HEK293 (cell line): ENCODE results near the gene OCRL.
A peak's percentile ranks its signal among the peaks of the same experiment; 100 is the strongest.

Experiments used
- CTCF ChIA-PET: fragments of 350-600 bp; formaldehyde crosslinking; extraction: SDS; loops from one replicate; lab custom pipeline; 2021; ENCODE audit warnings: antibody characterized with exemption; lab: Yijun Ruan, JAX
- POLR2A ChIA-PET: fragments of 300-600 bp; formaldehyde crosslinking; extraction: SDS; loops from one replicate; lab custom pipeline; 2020; ENCODE audit warnings: antibody characterized with exemption, inconsistent platforms; lab: Yijun Ruan, JAX
- H3K27ac ChIP-seq: fragments of 200-500 bp; sonication (Bioruptor generic); 2 replicates; pipeline ENCODE4 v1.5.1; 2014; ENCODE audit warnings: low read depth, low read length, control low read depth, inconsistent platforms; ENCODE audit errors: extremely low read depth
- H3K36me3 ChIP-seq, 2 experiments: fragments of 200-500 bp in 1 of 2; sonication (Bioruptor generic) in 1 of 2; 1 replicate in 1 of 2; 2 replicates in 1 of 2; pipeline ENCODE4 v1.5.1; 2014 to 2017; ENCODE audit warnings: inconsistent platforms in 2 of 2, low read length in 2 of 2; ENCODE audit not compliant: control insufficient read depth in 2 of 2, insufficient read depth in 1 of 2
- H3K4me1 ChIP-seq: fragments of 200-500 bp; sonication (Bioruptor generic); 2 replicates; pipeline ENCODE4 v1.5.1; 2014; ENCODE audit warnings: mild to moderate bottlenecking, low read length, inconsistent platforms; ENCODE audit not compliant: control insufficient read depth, insufficient read depth
- H3K4me3 ChIP-seq: 2 replicates; pipeline ENCODE4 v1.5.1; 2011; ENCODE audit warnings: low read depth, mild to moderate bottlenecking, control low read depth, low read length, moderate library complexity
- H3K9me3 ChIP-seq: fragments of 200-500 bp; sonication (Bioruptor generic); 2 replicates; pipeline ENCODE4 v1.5.1; 2014; ENCODE audit warnings: low read depth, low read length, inconsistent platforms; ENCODE audit not compliant: control insufficient read depth, insufficient read depth
- GLIS2 ChIP-seq: fragments of 450-650 bp; formaldehyde crosslinking; IDR thresholded peaks from 2 replicates; pipeline ENCODE4 v1.5.1; 2016; ENCODE audit warnings: missing biosample characterization, missing genetic modification characterization
- KLF9 ChIP-seq: fragments of 450-650 bp; formaldehyde crosslinking; IDR thresholded peaks from 2 replicates; pipeline ENCODE4 v1.5.1; 2016; ENCODE audit warnings: missing biosample characterization, missing genetic modification characterization, low read depth
- PRDM1 ChIP-seq: fragments of 450-650 bp; formaldehyde crosslinking; IDR thresholded peaks from 2 replicates; pipeline ENCODE4; 2016; ENCODE audit warnings: missing biosample characterization, missing genetic modification characterization
- PRDM10 ChIP-seq: fragments of 450-650 bp; formaldehyde crosslinking; IDR thresholded peaks from 2 replicates; pipeline ENCODE4 v1.5.1; 2016; ENCODE audit warnings: missing biosample characterization, missing genetic modification characterization
- PRDM2 ChIP-seq: fragments of 450-650 bp; formaldehyde crosslinking; IDR thresholded peaks from 2 replicates; pipeline ENCODE4 v1.5.1; 2016; ENCODE audit warnings: missing biosample characterization, missing genetic modification characterization, borderline replicate concordance
- SCRT1 ChIP-seq: fragments of 450-650 bp; formaldehyde crosslinking; IDR thresholded peaks from 2 replicates; pipeline ENCODE4 v1.5.1; 2016; ENCODE audit warnings: missing biosample characterization, missing genetic modification characterization, borderline replicate concordance
- ZBTB48 ChIP-seq: fragments of 450-650 bp; formaldehyde crosslinking; IDR thresholded peaks from 2 replicates; pipeline ENCODE4 v1.5.1; 2016; ENCODE audit warnings: missing biosample characterization, missing genetic modification characterization
- ZEB2 ChIP-seq: fragments of 450-650 bp; formaldehyde crosslinking; IDR thresholded peaks from 2 replicates; pipeline ENCODE4 v1.5.1; 2016; ENCODE audit warnings: missing biosample characterization, missing genetic modification characterization
- ZFHX2 ChIP-seq: fragments of 450-650 bp; formaldehyde crosslinking; conservative IDR thresholded peaks from 2 replicates; pipeline ENCODE4 v1.5.1; 2016; ENCODE audit warnings: missing biosample characterization, missing genetic modification characterization
- ZNF132 ChIP-seq: fragments of 450-650 bp; formaldehyde crosslinking; IDR thresholded peaks from 2 replicates; pipeline ENCODE4 v1.5.1; 2017; ENCODE audit warnings: missing biosample characterization, missing genetic modification characterization, borderline replicate concordance
- ZNF2 ChIP-seq: fragments of 450-650 bp; formaldehyde crosslinking; IDR thresholded peaks from 2 replicates; pipeline ENCODE4 v1.5.1; 2016; ENCODE audit warnings: missing biosample characterization, missing genetic modification characterization
- ZNF266 ChIP-seq: fragments of 450-650 bp; formaldehyde crosslinking; IDR thresholded peaks from 2 replicates; pipeline ENCODE4 v1.5.1; 2016; ENCODE audit warnings: missing biosample characterization, missing genetic modification characterization, low read depth
- ZNF274 ChIP-seq, 2 experiments: fragments of 200-500 bp in 1 of 2; fragments of 450-650 bp in 1 of 2; sonication (Bioruptor generic) in 1 of 2; formaldehyde crosslinking in 1 of 2; IDR thresholded peaks; 2 replicates each; pipeline versions ENCODE4 v1.5.1 to v1.6.1; 2014 to 2016; ENCODE audit warnings: borderline replicate concordance in 1 of 2, inconsistent platforms in 1 of 2, low read length in 1 of 2, missing biosample characterization in 1 of 2, missing genetic modification characterization in 1 of 2
- ZNF335 ChIP-seq: fragments of 450-650 bp; formaldehyde crosslinking; conservative IDR thresholded peaks from 2 replicates; pipeline ENCODE4 v1.5.1; 2016; ENCODE audit warnings: missing biosample characterization, missing genetic modification characterization
- ZNF37A ChIP-seq: fragments of 450-650 bp; IDR thresholded peaks from 2 replicates; pipeline ENCODE4 v1.5.1; 2018; ENCODE audit warnings: missing biosample characterization, missing genetic modification characterization
- ZNF426 ChIP-seq: fragments of 450-650 bp; formaldehyde crosslinking; IDR thresholded peaks from 2 replicates; pipeline ENCODE4 v1.5.1; 2017; ENCODE audit warnings: missing biosample characterization, missing genetic modification characterization, mild to moderate bottlenecking, inconsistent platforms, moderate library complexity
- ZNF501 ChIP-seq: fragments of 450-650 bp; formaldehyde crosslinking; IDR thresholded peaks from 2 replicates; pipeline ENCODE4 v1.5.1; 2016; ENCODE audit warnings: missing biosample characterization, missing genetic modification characterization
- ZNF580 ChIP-seq: fragments of 450-650 bp; formaldehyde crosslinking; IDR thresholded peaks from 2 replicates; pipeline ENCODE4 v1.5.1; 2016; ENCODE audit warnings: missing biosample characterization, missing genetic modification characterization
- ZNF626 ChIP-seq: fragments of 450-650 bp; sonication (Bioruptor Pico); formaldehyde crosslinking; IDR thresholded peaks from 2 replicates; pipeline ENCODE4 v1.5.1; 2018; ENCODE audit warnings: missing biosample characterization, missing genetic modification characterization, inconsistent platforms
- ZNF629 ChIP-seq: fragments of 450-650 bp; formaldehyde crosslinking; IDR thresholded peaks from 2 replicates; pipeline ENCODE4 v1.5.1; 2017; ENCODE audit warnings: missing biosample characterization, missing genetic modification characterization
- ZNF701 ChIP-seq: fragments of 450-650 bp; formaldehyde crosslinking; IDR thresholded peaks from 2 replicates; pipeline ENCODE4 v1.5.1; 2016; ENCODE audit warnings: missing biosample characterization, missing genetic modification characterization
- ZNF707 ChIP-seq: fragments of 450-650 bp; formaldehyde crosslinking; IDR thresholded peaks from 2 replicates; pipeline ENCODE4 v1.5.1; 2016; ENCODE audit warnings: missing biosample characterization, missing genetic modification characterization
- ZNF777 ChIP-seq: fragments of 450-650 bp; formaldehyde crosslinking; IDR thresholded peaks from 2 replicates; pipeline ENCODE4 v1.5.1; 2017; ENCODE audit warnings: missing biosample characterization, missing genetic modification characterization, borderline replicate concordance
- ZNF785 ChIP-seq: fragments of 450-650 bp; formaldehyde crosslinking; IDR thresholded peaks from 2 replicates; pipeline ENCODE4 v1.5.1; 2016; ENCODE audit warnings: missing biosample characterization, missing genetic modification characterization
- ZNF791 ChIP-seq: fragments of 450-650 bp; formaldehyde crosslinking; IDR thresholded peaks from 2 replicates; pipeline ENCODE4 v1.5.1; 2016; ENCODE audit warnings: missing biosample characterization, missing genetic modification characterization
- ZSCAN5A ChIP-seq: fragments of 450-650 bp; formaldehyde crosslinking; IDR thresholded peaks from 2 replicates; pipeline ENCODE4 v1.5.1; 2016; ENCODE audit warnings: missing biosample characterization, missing genetic modification characterization

OCRL gene

GRCh38 chrX:129523079-129523911 lies 16.8 kb upstream of the OCRL start, which contains the start of gene SMARCA1:
SMARCA1 (minus strand) TSS chrX:129523490; CDS start chrX:129523370, 120 bp downstream.
- Histone ChIP-seq H3K36me3 (no peaks in the 10 kb centered on the region), H3K4me1 (peaks cover 2% of the 10 kb centered on the region; the same call in 1 of the 2 replicates), H3K4me3 (peak within 1 kb of the TSS; percentile 74), H3K9me3 (no peaks in the 10 kb centered on the region), H3K27ac (peak within 1 kb of the TSS; percentile 89)
- ChIA-PET CTCF (no interaction called here), POLR2A (interaction anchor here (0.6 to 2.2 kb wide), 2 partner anchors 13 to 841 kb away, joined by 3 to 12 read pairs; no protein-coding TSS in a partner anchor)
- TF ChIP-seq ZNF707 (tag by site-specific recombination), result no peak
- 0 out of 2 replicates have a peak, but pooled peaks have one; percentile 34 for TF ChIP-seq ZSCAN5A (tag by site-specific recombination)
- no peak for TF ChIP-seq ZNF791 (tag by site-specific recombination)
- TF ChIP-seq ZNF335 (tag by site-specific recombination), result peak; percentile 64
- 0 out of 2 replicates have a peak, but pooled peaks have one; percentile 6 for TF ChIP-seq PRDM1 (tag by site-specific recombination)
- peak; percentile 80 for TF ChIP-seq KLF9 (tag by site-specific recombination)
- TF ChIP-seq ZNF132 (tag by site-specific recombination), result no peak
- TF ChIP-seq ZNF626 (tag by site-specific recombination), result no peak
- TF ChIP-seq ZNF580 (tag by site-specific recombination), result peak; percentile 52; the same call in 1 of the 2 replicates
- no peak for TF ChIP-seq ZNF37A (tag by site-specific recombination)
- no peak for TF ChIP-seq ZNF266 (tag by site-specific recombination)
- peak; percentile 66 for TF ChIP-seq ZEB2 (tag by site-specific recombination)
- peak; percentile 14; the same call in 1 of the 2 replicates for TF ChIP-seq SCRT1
- peak; percentile 46; the same call in 1 of the 2 replicates for TF ChIP-seq GLIS2 (tag by site-specific recombination)
- TF ChIP-seq ZNF777, result peak; percentile 58; the same call in 1 of the 2 replicates
- TF ChIP-seq ZNF426 (tag by site-specific recombination), result no peak
- no peak for TF ChIP-seq ZNF274 (IDR thresholded peaks at IDR 0.05; ENCODE audit: low read length)
- TF ChIP-seq ZNF274 (tag by site-specific recombination; IDR thresholded peaks at IDR 0.05; ENCODE audit: borderline replicate concordance), result no peak
- 0 out of 2 replicates have a peak, but pooled peaks have one; percentile 19 for TF ChIP-seq ZNF501 (tag by site-specific recombination)
- TF ChIP-seq PRDM10, result peak; percentile 68
- peak; percentile 58; the same call in 1 of the 2 replicates for TF ChIP-seq ZBTB48 (tag by site-specific recombination)
- no peak for TF ChIP-seq PRDM2 (tag by site-specific recombination)
- TF ChIP-seq ZNF785 (tag by site-specific recombination), result no peak
- peak; percentile 25; the same call in 1 of the 2 replicates for TF ChIP-seq ZNF2 (tag by site-specific recombination)
- TF ChIP-seq ZNF629 (tag by site-specific recombination), result peak; percentile 67
- TF ChIP-seq ZNF701 (tag by site-specific recombination), result no peak
- peak; percentile 42 for TF ChIP-seq ZFHX2 (tag by site-specific recombination)
